Peyer's patch (tissue), 4 donors: ENCODE data around the gene PTPRM. TPM values are rescaled to one million over a fixed set of nuclear protein-coding genes. Genes with fewer than 3 reads are reported as not detected.

Experiments
- DNase-seq, 3 donors: peaks; one replicate each; pipeline ENCODE4 v3.0.0-alpha.2; 2017 to 2019
- H3K27ac ChIP-seq, 4 donors: fragments of 200-600 bp; sonication (generic); one replicate each; pipeline ENCODE4 v1.5.1; 2016 to 2019
- H3K27me3 ChIP-seq, 2 donors: fragments of 200-600 bp; sonication (generic); one replicate each; pipeline ENCODE4 v1.5.1; 2019
- H3K36me3 ChIP-seq, 3 donors: fragments of 200-600 bp; sonication (generic); one replicate each; pipeline ENCODE4 v1.5.1; 2016 to 2019
- H3K4me1 ChIP-seq, 4 donors: fragments of 200-600 bp; sonication (generic); one replicate each; pipeline ENCODE4 v1.5.1; 2016 to 2019
- H3K4me3 ChIP-seq, 4 donors: fragments of 200-600 bp; sonication (generic); 1 replicate in 3 of 4; 2 replicates in 1 of 4; pipeline ENCODE4 v1.5.1; 2016 to 2019; ENCODE audit warnings: mild to moderate bottlenecking in 1 of 4
- H3K9me3 ChIP-seq, 4 donors: fragments of 200-600 bp; sonication (generic); one replicate each; pipeline ENCODE4 v1.5.1; 2016 to 2019; ENCODE audit warnings: mild to moderate bottlenecking in 1 of 4
- POLR2A ChIP-seq, 2 donors: fragments of 450-650 bp; IDR thresholded peaks; one replicate each; pipeline ENCODE4 v1.5.1; 2017; ENCODE audit warnings: antibody characterized with exemption in 2 of 2, mild to moderate bottlenecking in 2 of 2, moderate library complexity in 2 of 2
- total RNA-seq, 4 donors: library from RNA; depleted of rRNA; stranded (reverse); fragments of >200 nt; gene quantifications; one replicate each; pipeline ENCODE4 v1.1.0, GENCODE V29; 2016
- TF ChIP-seq, protein P1 (sequence below), 6 experiments: fragments of 450-650 bp in 4 of 6; fragments of 200-600 bp in 2 of 6; sonication (generic) in 1 of 6; IDR thresholded peaks; one replicate each; pipeline ENCODE4 v1.5.1; 2017 to 2019; ENCODE audit warnings: antibody characterized with exemption in 6 of 6, mild to moderate bottlenecking in 3 of 6, moderate library complexity in 1 of 6

The PTPRM gene
- total RNA-seq, 4 donors from 2014 or later = 39.6 to 211 (median 80.3) TPM

DNA sequence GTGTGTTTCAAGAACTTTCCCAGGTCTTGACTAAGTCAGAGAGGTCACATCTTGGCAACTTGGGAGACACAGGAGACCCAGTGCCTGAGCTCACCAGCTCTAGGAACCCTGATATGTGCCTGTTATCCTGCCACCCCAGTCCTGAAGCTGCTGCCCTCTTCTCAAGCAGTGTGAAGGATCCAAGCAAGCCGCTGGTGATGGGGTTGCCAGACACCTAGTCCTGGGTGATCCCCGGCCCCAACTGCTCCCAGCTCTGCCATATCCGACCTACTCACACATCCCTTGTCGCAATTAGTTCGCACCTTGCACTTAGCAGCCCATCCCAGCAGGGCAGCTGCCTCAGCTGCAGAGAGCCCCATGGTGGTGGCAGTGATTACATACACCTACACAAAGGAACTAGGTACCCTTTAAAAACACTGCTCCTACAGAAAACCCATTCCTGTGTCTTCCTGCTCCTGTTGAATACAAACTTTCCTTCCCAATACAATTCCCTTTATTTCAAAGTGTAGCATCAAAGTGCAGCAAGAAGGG, 794.9 kb downstream of the PTPRM start:
- Histone ChIP-seq H3K36me3 (no peaks in the 10 kb centered on the region), H3K4me1 (no peaks in the 10 kb centered on the region), H3K9me3 (no peaks in the 10 kb centered on the region), H3K27me3 (no peaks in the 10 kb centered on the region), H3K4me3 (no peak overlapping the region), H3K27ac (no peak overlapping the region)
- no peak for DNase-seq
- TF ChIP-seq POLR2A (IDR thresholded peaks at IDR 0.05) = no peak
- TF ChIP-seq, protein P1, sequence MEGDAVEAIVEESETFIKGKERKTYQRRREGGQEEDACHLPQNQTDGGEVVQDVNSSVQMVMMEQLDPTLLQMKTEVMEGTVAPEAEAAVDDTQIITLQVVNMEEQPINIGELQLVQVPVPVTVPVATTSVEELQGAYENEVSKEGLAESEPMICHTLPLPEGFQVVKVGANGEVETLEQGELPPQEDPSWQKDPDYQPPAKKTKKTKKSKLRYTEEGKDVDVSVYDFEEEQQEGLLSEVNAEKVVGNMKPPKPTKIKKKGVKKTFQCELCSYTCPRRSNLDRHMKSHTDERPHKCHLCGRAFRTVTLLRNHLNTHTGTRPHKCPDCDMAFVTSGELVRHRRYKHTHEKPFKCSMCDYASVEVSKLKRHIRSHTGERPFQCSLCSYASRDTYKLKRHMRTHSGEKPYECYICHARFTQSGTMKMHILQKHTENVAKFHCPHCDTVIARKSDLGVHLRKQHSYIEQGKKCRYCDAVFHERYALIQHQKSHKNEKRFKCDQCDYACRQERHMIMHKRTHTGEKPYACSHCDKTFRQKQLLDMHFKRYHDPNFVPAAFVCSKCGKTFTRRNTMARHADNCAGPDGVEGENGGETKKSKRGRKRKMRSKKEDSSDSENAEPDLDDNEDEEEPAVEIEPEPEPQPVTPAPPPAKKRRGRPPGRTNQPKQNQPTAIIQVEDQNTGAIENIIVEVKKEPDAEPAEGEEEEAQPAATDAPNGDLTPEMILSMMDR (IDR thresholded peaks at IDR 0.05) = no peak

DNA sequence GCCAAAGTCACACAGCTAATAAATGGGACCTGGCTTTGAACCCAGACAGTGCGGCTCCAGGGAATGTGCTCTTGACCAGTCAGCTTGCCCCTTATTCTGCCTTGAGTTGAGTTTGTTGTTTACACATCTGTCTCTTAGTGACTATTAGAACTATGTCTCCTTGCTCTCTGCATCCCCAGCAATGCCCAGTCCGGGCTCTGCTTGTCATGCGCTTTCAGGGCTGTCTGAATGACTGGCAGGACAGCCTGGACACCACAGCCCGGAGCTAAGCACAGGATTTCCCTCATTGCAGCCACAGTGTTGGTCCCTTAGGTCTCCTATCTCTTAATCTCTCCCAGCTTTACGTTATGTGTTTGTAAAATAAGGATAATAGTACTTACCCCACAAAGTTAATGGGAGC, 795.7 kb downstream of the PTPRM start:
- H3K27me3 ChIP-seq = no peaks in the 10 kb centered on the region
- no peak overlapping the region for H3K4me3 ChIP-seq
- DNase-seq = no peak
- H3K9me3 ChIP-seq = no peaks in the 10 kb centered on the region
- H3K27ac ChIP-seq = no peak overlapping the region
- peaks cover 0 to 6% (median 0%) of the 10 kb centered on the region in 4 donors for H3K4me1 ChIP-seq
- no peaks in the 10 kb centered on the region for H3K36me3 ChIP-seq
- no peak for TF ChIP-seq POLR2A (IDR thresholded peaks at IDR 0.05)
- TF ChIP-seq, protein P1 (IDR thresholded peaks at IDR 0.05) = no peak

DNA sequence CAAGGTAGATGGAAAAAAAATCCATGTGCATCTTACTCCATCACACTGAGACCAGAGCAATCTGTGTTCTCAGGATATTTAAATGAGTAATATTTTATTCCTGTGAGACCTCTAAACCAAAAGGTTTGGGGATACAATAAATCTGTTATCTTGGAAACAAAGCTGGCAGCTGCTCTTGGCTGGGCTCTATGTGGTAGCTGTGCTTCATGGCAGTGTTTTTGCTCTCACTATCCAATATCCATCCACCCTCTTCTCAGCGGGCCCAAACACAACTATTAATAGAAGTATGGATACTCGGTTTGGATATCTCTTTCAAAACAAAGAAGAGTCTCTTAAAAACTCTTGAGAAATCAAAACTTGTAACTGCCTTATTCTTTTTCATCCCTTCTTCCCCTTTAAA, 797.3 kb downstream of the PTPRM start:
- TF ChIP-seq, protein P1 (IDR thresholded peaks at IDR 0.05) = no peak
- TF ChIP-seq POLR2A (IDR thresholded peaks at IDR 0.05) = no peak
- H3K4me3 ChIP-seq = no peak overlapping the region
- no peaks in the 10 kb centered on the region for H3K27me3 ChIP-seq
- no peaks in the 10 kb centered on the region for H3K9me3 ChIP-seq
- DNase-seq = no peak
- no peaks in the 10 kb centered on the region for H3K36me3 ChIP-seq
- H3K4me1 ChIP-seq = peaks cover 0 to 6% (median 0%) of the 10 kb centered on the region in 4 donors
- no peak overlapping the region for H3K27ac ChIP-seq

DNA sequence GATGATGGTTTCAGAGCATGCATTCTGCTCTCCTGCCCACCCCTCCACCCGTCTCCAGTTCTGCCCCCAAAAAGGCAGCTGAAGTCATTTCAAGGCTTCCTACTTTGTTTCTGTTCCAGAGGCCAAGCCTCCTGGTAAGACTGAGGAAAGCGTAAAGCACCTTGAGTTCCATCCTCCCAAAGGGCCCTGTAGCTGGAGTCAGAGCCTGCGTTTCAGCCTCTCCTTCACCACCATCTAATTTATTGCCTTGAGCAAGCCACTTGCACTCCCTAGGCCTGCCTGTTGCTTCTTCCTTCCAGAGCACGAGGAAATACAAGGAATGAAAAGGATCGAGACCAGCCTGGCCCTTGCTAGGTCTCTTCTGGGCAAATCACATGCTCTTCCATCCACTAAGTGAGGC, 797.9 kb downstream of the PTPRM start:
- Histone ChIP-seq H3K4me1 (peaks cover 0 to 6% (median 0%) of the 10 kb centered on the region in 4 donors), H3K27ac (no peak overlapping the region), H3K9me3 (no peaks in the 10 kb centered on the region), H3K27me3 (no peaks in the 10 kb centered on the region), H3K36me3 (no peaks in the 10 kb centered on the region), H3K4me3 (no peak overlapping the region)
- TF ChIP-seq POLR2A (IDR thresholded peaks at IDR 0.05) = no peak
- TF ChIP-seq, protein P1 (IDR thresholded peaks at IDR 0.05) = no peak
- no peak for DNase-seq

DNA sequence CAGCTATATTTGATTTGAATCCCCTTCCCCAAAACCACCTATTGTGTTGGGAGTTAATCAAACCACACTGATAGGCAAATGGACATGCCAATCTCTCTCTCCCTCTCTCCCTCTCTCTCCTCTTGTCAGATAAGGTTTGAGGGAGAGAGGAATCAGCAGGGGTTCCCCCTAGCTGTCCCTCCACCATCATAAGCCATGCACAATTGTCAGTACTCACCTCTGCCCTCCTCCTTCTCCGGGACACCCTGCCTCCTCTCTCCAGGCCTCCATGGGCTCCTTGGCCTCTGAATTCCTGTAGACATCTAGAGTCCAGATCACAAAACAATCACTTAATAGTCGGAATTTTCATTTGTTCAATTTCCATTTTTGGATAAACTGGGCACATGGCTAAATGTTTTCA, 798.4 kb downstream of the PTPRM start:
- H3K36me3 ChIP-seq = no peaks in the 10 kb centered on the region
- H3K4me1 ChIP-seq = peaks cover 0 to 6% (median 0%) of the 10 kb centered on the region in 4 donors
- DNase-seq = no peak
- H3K27ac ChIP-seq = no peak overlapping the region
- H3K4me3 ChIP-seq = no peak overlapping the region
- H3K27me3 ChIP-seq = no peaks in the 10 kb centered on the region
- TF ChIP-seq, protein P1 (IDR thresholded peaks at IDR 0.05) = no peak
- no peak for TF ChIP-seq POLR2A (IDR thresholded peaks at IDR 0.05)
- no peaks in the 10 kb centered on the region for H3K9me3 ChIP-seq

DNA sequence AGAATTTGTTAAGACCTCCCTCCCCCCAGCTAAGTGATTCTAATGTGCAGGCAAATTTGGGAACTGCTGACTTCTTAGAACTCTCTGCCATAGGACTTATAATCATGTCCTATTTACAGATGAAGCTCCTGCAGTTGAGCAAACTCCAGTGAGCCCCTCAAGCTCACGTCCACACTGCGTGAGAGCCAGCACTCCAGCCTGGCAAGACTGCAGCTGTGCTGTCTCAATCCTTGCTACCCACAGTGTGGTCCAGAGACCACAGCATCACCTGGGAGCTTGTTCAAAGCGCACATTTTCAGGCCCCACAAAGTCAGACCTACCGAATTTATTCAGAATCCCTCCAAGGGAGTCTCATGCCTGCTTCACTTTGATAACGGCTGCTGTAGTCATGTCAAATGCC, 799.0 kb downstream of the PTPRM start:
- no peak for TF ChIP-seq POLR2A (IDR thresholded peaks at IDR 0.05)
- no peak for DNase-seq
- no peak overlapping the region for H3K27ac ChIP-seq

More for the DNA sequence above, 799.0 kb downstream of the PTPRM start:
- Histone ChIP-seq H3K4me3 (no peak overlapping the region), H3K27me3 (no peaks in the 10 kb centered on the region), H3K4me1 (peaks cover 0 to 6% (median 0%) of the 10 kb centered on the region in 4 donors), H3K36me3 (no peaks in the 10 kb centered on the region), H3K9me3 (no peaks in the 10 kb centered on the region)
